Testis (tissue), 3 donors: ENCODE data around the gene CALML3. TPM values are rescaled to one million over a fixed set of nuclear protein-coding genes. Genes with fewer than 3 reads are reported as not detected.

Source experiments
- DNase-seq: peaks from one replicate; pipeline ENCODE4 v3.0.0-alpha.2; 2019
- H3K27ac ChIP-seq, 2 donors: fragments of 200-600 bp; sonication (generic); one replicate each; pipeline ENCODE4 v1.5.1; 2019
- H3K27me3 ChIP-seq: fragments of 200-600 bp; sonication (generic); one replicate; pipeline ENCODE4 v1.5.1; 2019
- H3K36me3 ChIP-seq: fragments of 200-600 bp; sonication (generic); one replicate; pipeline ENCODE4 v1.5.1; 2017; ENCODE audit warnings: low read depth; ENCODE audit errors: missing control alignments
- H3K4me1 ChIP-seq: fragments of 200-600 bp; sonication (generic); one replicate; pipeline ENCODE4 v1.5.1; 2019
- H3K4me3 ChIP-seq, 2 donors: fragments of 200-600 bp; sonication (generic); one replicate each; pipeline ENCODE4 v1.5.1; 2017 to 2019
- H3K9me3 ChIP-seq: fragments of 200-600 bp; sonication (generic); one replicate; pipeline ENCODE4 v1.5.1; 2017
- CTCF ChIP-seq, 3 experiments: fragments of 450-650 bp in 2 of 3; fragments of 200-600 bp in 1 of 3; sonication (generic) in 1 of 3; IDR thresholded peaks; one replicate each; pipeline ENCODE4 v1.5.1; 2016 to 2019; ENCODE audit warnings: antibody characterized with exemption in 3 of 3, mild to moderate bottlenecking in 2 of 3, moderate library complexity in 1 of 3
- POLR2A ChIP-seq: fragments of 450-650 bp; IDR thresholded peaks from one replicate; pipeline ENCODE4 v1.6.1; 2017; ENCODE audit warnings: antibody characterized with exemption, mild to moderate bottlenecking, moderate library complexity
- WGBS, 2 donors: methylation state at CpG; one replicate each; pipeline ENCODE4 v1.1.5; 2018; 5-methylcytosine and 5-hydroxymethylcytosine counted together
- intact Hi-C: fragments of 100-400 bp; cut with DNase I; formaldehyde crosslinking; loops from one replicate; pipeline ENCODE4 v1.15.1; 2023; ENCODE audit warnings: low total_unique reads
- polyA plus RNA-seq: library from polyadenylated mRNA; stranded (reverse); fragments of 350-450 nt; fragmentation: Illumina TruSeq; extraction: RNeasy Lipid Tissue Mini Kit (QIAGEN cat#74804); gene quantifications from one replicate; pipeline ENCODE4 v1.2.3, GENCODE V29; 2014; ENCODE audit warnings: low read depth, low replicate concordance; ENCODE audit not compliant: insufficient read depth
- total RNA-seq, 2 donors: library from RNA; depleted of rRNA; stranded (reverse); fragments of >200 nt; gene quantifications; one replicate each; pipeline ENCODE4 v1.2.3, GENCODE V29; 2016

CALML3 gene
- total and polyA plus RNA-seq, 3 donors from 2014 or later, result 0.19 to 1.5 (median 0.63) TPM

- intact Hi-C loops, result no loop called here
- TF ChIP-seq CTCF (IDR thresholded peaks at IDR 0.05), result no peak
- no peak for TF ChIP-seq POLR2A
- H3K4me1 ChIP-seq, result peaks cover 32% of the 10 kb centered on the region
- H3K9me3 ChIP-seq, result no peaks in the 10 kb centered on the region
- no peak for DNase-seq
- no peaks in the 10 kb centered on the region for H3K27me3 ChIP-seq
- no peak overlapping the region for H3K4me3 ChIP-seq
- H3K36me3 ChIP-seq, result no peaks in the 10 kb centered on the region
- H3K27ac ChIP-seq, result no peak overlapping the region
- 92 to 95% methylated on average over 16 of the region's 16 CpGs for WGBS, 2 donors
Measured at GRCh38 chr10:5549462-5550249, 24.9 kb downstream of the CALML3 start.

- Histone ChIP-seq H3K27ac (no peak overlapping the region), H3K36me3 (no peaks in the 10 kb centered on the region), H3K27me3 (no peaks in the 10 kb centered on the region), H3K9me3 (no peaks in the 10 kb centered on the region), H3K4me3 (no peak overlapping the region), H3K4me1 (peaks cover 34% of the 10 kb centered on the region)
- no peak for DNase-seq
- TF ChIP-seq POLR2A (no peak), CTCF (IDR thresholded peaks at IDR 0.05) (no peak)
- 79 to 82% methylated on average over 1 of the region's 1 CpG for WGBS, 2 donors
- intact Hi-C loops, result no loop called here
Measured at GRCh38 chr10:5550250-5550545, 25.4 kb downstream of the CALML3 start.

GRCh38 chr10:5550621-5551530, 26.1 kb downstream of the CALML3 start:
- Histone ChIP-seq H3K27ac (no peak overlapping the region), H3K4me1 (peaks cover 40% of the 10 kb centered on the region), H3K4me3 (no peak overlapping the region), H3K27me3 (no peaks in the 10 kb centered on the region), H3K9me3 (no peaks in the 10 kb centered on the region), H3K36me3 (no peaks in the 10 kb centered on the region)
- intact Hi-C loops, result no loop called here
- DNase-seq, result no peak
- no peak for TF ChIP-seq CTCF (IDR thresholded peaks at IDR 0.05)
- TF ChIP-seq POLR2A, result no peak
- WGBS, 2 donors, result 86 to 93% methylated on average over 17 of the region's 17 CpGs

- Histone ChIP-seq H3K27me3 (no peaks in the 10 kb centered on the region), H3K4me3 (no peak overlapping the region), H3K27ac (no peak overlapping the region), H3K36me3 (no peaks in the 10 kb centered on the region), H3K4me1 (peaks cover 37% of the 10 kb centered on the region), H3K9me3 (no peaks in the 10 kb centered on the region)
- 77 to 92% methylated on average over 12 to 15 of the region's 15 CpGs for WGBS, 2 donors
- DNase-seq, result no peak
- no peak for TF ChIP-seq POLR2A
- TF ChIP-seq CTCF (IDR thresholded peaks at IDR 0.05), result no peak
- intact Hi-C loops, result no loop called here
Measured at GRCh38 chr10:5551531-5552375, 27.0 kb downstream of the CALML3 start.
